ENCODE measurements around the gene CSNK1D.

CSNK1D gene

GRCh38 chr17:82240506-82241182 lies 32.9 kb downstream of the CSNK1D start:
- FAIRE-seq (no peak), DNase-seq (ENCODE audit: low spot score) (no peak)

GRCh38 chr17:82239926-82240505 lies 33.5 kb downstream of the CSNK1D start:
- FAIRE-seq (no peak), DNase-seq (ENCODE audit: low spot score) (no peak)

GRCh38 chr17:82239401-82239925 lies 34.0 kb downstream of the CSNK1D start:
- DNase-seq (ENCODE audit: low spot score), result peak; percentile 41
- no peak for FAIRE-seq

- FAIRE-seq (no peak), DNase-seq (ENCODE audit: low spot score) (no peak)
Measured at GRCh38 chr17:82238472-82239201, 34.9 kb downstream of the CSNK1D start.

GRCh38 chr17:82237746-82238471 lies 35.6 kb downstream of the CSNK1D start:
- DNase-seq (ENCODE audit: low spot score), result no peak
- FAIRE-seq, result no peak

- DNase-seq (ENCODE audit: low spot score), result no peak
- FAIRE-seq, result no peak
Measured at GRCh38 chr17:82237083-82237745, 36.3 kb downstream of the CSNK1D start.

GRCh38 chr17:82236142-82236971 lies 37.1 kb downstream of the CSNK1D start:
- DNase-seq (ENCODE audit: low spot score) (no peak), FAIRE-seq (no peak)

- no peak for DNase-seq (ENCODE audit: low spot score)
- no peak for FAIRE-seq
Measured at GRCh38 chr17:82235775-82236141, 37.7 kb downstream of the CSNK1D start.

GRCh38 chr17:82235056-82235774 lies 38.3 kb downstream of the CSNK1D start:
- no peak for DNase-seq (ENCODE audit: low spot score)
- no peak for FAIRE-seq

- FAIRE-seq, result peak; percentile 81
- peak; percentile 72 for DNase-seq (ENCODE audit: low spot score)
Measured at GRCh38 chr17:82234211-82235055, 39.1 kb downstream of the CSNK1D start.

GRCh38 chr17:82232876-82233785 lies 40.4 kb downstream of the CSNK1D start:
- no peak for FAIRE-seq
- DNase-seq (ENCODE audit: low spot score), result no peak

- no peak for FAIRE-seq
- DNase-seq (ENCODE audit: low spot score), result no peak
Measured at GRCh38 chr17:82232322-82232820, 41.1 kb downstream of the CSNK1D start.

GRCh38 chr17:82231562-82232321 lies 41.8 kb downstream of the CSNK1D start:
- DNase-seq (ENCODE audit: low spot score), result peak; percentile 87

GRCh38 chr17:82231312-82231561 lies 42.3 kb downstream of the CSNK1D start:
- DNase-seq (ENCODE audit: low spot score) (no peak), FAIRE-seq (no peak)

More at GRCh38 chr17:82231562-82232321, 41.8 kb downstream of the CSNK1D start:
- peak; percentile 74 for FAIRE-seq

- FAIRE-seq, result no peak
- peak; percentile 83 for DNase-seq (ENCODE audit: low spot score)
Measured at GRCh38 chr17:82230609-82231311, 42.7 kb downstream of the CSNK1D start.

All from RCC 7860 (cell line).